ENCODE measurements around the gene GALNT7. TPM values are rescaled to one million over a fixed set of nuclear protein-coding genes. Genes with fewer than 3 reads are reported as not detected.
A peak's percentile ranks its signal among the peaks of the same experiment; 100 is the strongest.

GALNT7 gene
- total and polyA plus RNA-seq, 2 of the 13 experiments (the other 11 are each of a cell fraction or from before 2014, with no cell fraction given), result 0.08 to 0.13 TPM

DNA sequence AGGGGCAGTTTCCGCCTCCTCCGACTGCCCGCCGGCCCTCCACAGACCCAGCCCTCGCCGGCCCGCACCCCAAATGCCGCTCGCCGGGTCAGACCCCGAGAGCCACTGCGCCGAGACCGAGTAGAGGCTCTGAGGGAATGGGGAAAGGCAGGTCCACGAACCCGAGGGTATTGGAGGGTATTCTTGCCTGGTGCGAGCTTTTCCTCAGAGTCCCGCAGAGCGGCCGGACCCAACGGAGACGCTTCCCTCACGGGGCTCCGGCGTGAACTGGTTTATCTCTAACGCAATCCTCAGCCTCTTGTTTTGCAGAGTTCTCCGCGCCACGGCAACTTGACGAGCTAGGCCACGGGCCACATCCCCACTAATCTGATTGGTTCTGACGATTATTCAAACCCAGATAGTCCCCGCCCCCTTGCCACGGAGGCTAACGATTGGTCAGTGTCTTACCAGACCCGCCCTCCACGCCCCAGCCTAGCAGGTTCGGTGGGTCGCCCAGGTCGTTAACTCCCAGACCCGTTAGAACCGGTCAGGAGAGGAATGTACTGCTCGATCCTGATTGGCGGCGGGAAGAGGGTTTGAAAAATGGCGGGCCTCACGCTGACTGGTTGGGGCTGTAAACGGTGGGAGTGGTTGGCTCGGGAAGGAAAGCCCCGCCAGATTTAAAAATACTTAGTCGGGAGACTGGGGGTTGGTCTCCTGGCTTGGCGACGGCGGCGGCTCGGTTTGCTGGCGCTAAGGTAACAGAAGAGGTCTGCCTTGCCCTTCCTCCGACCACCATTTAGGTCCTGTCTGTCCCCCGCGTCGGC lies 165.7 kb downstream of the GALNT7 start, which contains the start of gene HMGB2 (continued):
- TF ChIP-seq MBD4 (IDR thresholded peaks at IDR 0.05; ENCODE audit: borderline replicate concordance, low read length), result no peak
- peak; percentile 50; the same call in 1 of the 2 replicates for TF ChIP-seq GATAD1 (CRISPR knock-in tag; IDR thresholded peaks at IDR 0.05)
- peak; percentile 72 for TF ChIP-seq SALL1 (CRISPR knock-in tag; IDR thresholded peaks at IDR 0.05)
- TF ChIP-seq ZBTB33 (CRISPR knock-in tag; IDR thresholded peaks at IDR 0.05), result 0 out of 2 replicates have a peak, but pooled peaks have one; percentile 7
- no peak for TF ChIP-seq HES4 (CRISPR knock-in tag; IDR thresholded peaks at IDR 0.05; ENCODE audit: borderline replicate concordance)
- no peak for TF ChIP-seq NRL (CRISPR knock-in tag; IDR thresholded peaks at IDR 0.05; ENCODE audit: borderline replicate concordance)
- no peak for TF ChIP-seq ZNF75D (CRISPR knock-in tag; IDR thresholded peaks at IDR 0.05; ENCODE audit: borderline replicate concordance)
- peak; percentile 66; the same call in 1 of the 2 replicates for TF ChIP-seq ZNF33B (CRISPR knock-in tag; IDR thresholded peaks at IDR 0.05)
- TF ChIP-seq MXI1 (IDR thresholded peaks at IDR 0.05; ENCODE audit: borderline replicate concordance, low read depth, low read length), result peak; percentile 87; the same call in 2 of the 3 replicates
- peak; percentile 87; the same call in 1 of the 2 replicates for TF ChIP-seq LBX2 (CRISPR knock-in tag; IDR thresholded peaks at IDR 0.05; ENCODE audit: borderline replicate concordance)
- peak; percentile 40; the same call in 1 of the 2 replicates for TF ChIP-seq KLF11 (CRISPR knock-in tag; IDR thresholded peaks at IDR 0.05)
- TF ChIP-seq TBP (CRISPR knock-in tag; IDR thresholded peaks at IDR 0.05), result no peak
- TF ChIP-seq ZBTB20 (CRISPR knock-in tag; IDR thresholded peaks at IDR 0.05; ENCODE audit: borderline replicate concordance, low read depth), result no peak
- no peak for TF ChIP-seq ZNF20 (CRISPR knock-in tag; IDR thresholded peaks at IDR 0.05)
- TF ChIP-seq PRPF4 (IDR thresholded peaks at IDR 0.05; ENCODE audit: low read depth, low read length, poor library complexity, severe bottlenecking), result no peak
- no peak for TF ChIP-seq ZSCAN30 (CRISPR knock-in tag; IDR thresholded peaks at IDR 0.05)
- TF ChIP-seq ZFYVE20 (CRISPR knock-in tag; IDR thresholded peaks at IDR 0.05; ENCODE audit: borderline replicate concordance, low read depth), result peak; percentile 84; the same call in 1 of the 2 replicates
- TF ChIP-seq SP2 (CRISPR knock-in tag; IDR thresholded peaks at IDR 0.05), result peak; percentile 93
- peak; percentile 59 for TF ChIP-seq RFXAP (CRISPR knock-in tag; IDR thresholded peaks at IDR 0.05; ENCODE audit: borderline replicate concordance)
- TF ChIP-seq ZNF207 (IDR thresholded peaks at IDR 0.05; ENCODE audit: borderline replicate concordance), result no peak
- peak; percentile 89; the same call in 1 of the 2 replicates for TF ChIP-seq ZNF230 (CRISPR knock-in tag; IDR thresholded peaks at IDR 0.05)
- TF ChIP-seq SETDB1 (CRISPR knock-in tag; IDR thresholded peaks at IDR 0.05; ENCODE audit: borderline replicate concordance), result no peak
- TF ChIP-seq MEIS1 (CRISPR knock-in tag; IDR thresholded peaks at IDR 0.05; ENCODE audit: borderline replicate concordance), result no peak
- TF ChIP-seq RELA (CRISPR knock-in tag; IDR thresholded peaks at IDR 0.05), result no peak

Data from HepG2 (cell line).